NCI-H446 (cell line): ENCODE data around the gene ISG15.
A peak's percentile ranks its signal among the peaks of the same experiment; 100 is the strongest.
"Not testable (repeated sequence)": the region's sequence is repeated elsewhere in the genome, so short reads cannot be mapped to it uniquely, and the experiment has no call there.

Experiments
- DNase-seq, 2 experiments: peaks; one replicate each; lab custom pipeline; 2025; lab: John Stamatoyannopoulos, UW

The ISG15 gene

GRCh38 chr1:1046767-1047166 lies 33.5 kb downstream of the ISG15 start:
- DNase-seq: no peak

- DNase-seq: no peak
These were observed 34.1 kb downstream of the ISG15 start for GRCh38 chr1:1047407-1047806.

GRCh38 chr1:1047963-1048362 lies 34.7 kb downstream of the ISG15 start:
- DNase-seq: no peak

- no peak for DNase-seq
These were observed 35.5 kb downstream of the ISG15 start for GRCh38 chr1:1048765-1049164.

GRCh38 chr1:1049318-1050165 lies 36.2 kb downstream of the ISG15 start:
- DNase-seq: no peak

GRCh38 chr1:1050577-1051052 lies 37.3 kb downstream of the ISG15 start:
- DNase-seq: no peak

- no peak for DNase-seq
These were observed 38.0 kb downstream of the ISG15 start for GRCh38 chr1:1051127-1051810.

- no peak for DNase-seq
These were observed 38.9 kb downstream of the ISG15 start for GRCh38 chr1:1052003-1052840.

GRCh38 chr1:1053022-1053421 lies 39.7 kb downstream of the ISG15 start:
- no peak for DNase-seq

- DNase-seq: no peak
These were observed 40.4 kb downstream of the ISG15 start for GRCh38 chr1:1053682-1054081.

GRCh38 chr1:1054099-1054700 lies 40.9 kb downstream of the ISG15 start:
- no peak for DNase-seq

- DNase-seq: no peak
These were observed 41.7 kb downstream of the ISG15 start for GRCh38 chr1:1054971-1055370.

GRCh38 chr1:1055841-1056736 lies 42.8 kb downstream of the ISG15 start:
- no peak for DNase-seq

GRCh38 chr1:1057769-1058087 lies 44.4 kb downstream of the ISG15 start:
- DNase-seq: not testable (repeated sequence)

- DNase-seq: no peak
These were observed 45.0 kb downstream of the ISG15 start for GRCh38 chr1:1058088-1058905.

- DNase-seq: no peak
These were observed 45.7 kb downstream of the ISG15 start for GRCh38 chr1:1058921-1059493.

- peak; percentile 62 to 94 for DNase-seq
These were observed 46.4 kb downstream of the ISG15 start for GRCh38 chr1:1059494-1060280.

GRCh38 chr1:1060281-1061000 lies 47.1 kb downstream of the ISG15 start:
- DNase-seq: no peak
